Tibial artery (tissue), 4 donors: ENCODE measurements around the gene TJP3.

Experiments used
- DNase-seq, 2 donors: peaks; one replicate each; pipeline ENCODE4 v3.0.0-alpha.2; 2019
- H3K27ac ChIP-seq, 2 donors: fragments of 200-600 bp; sonication (generic) in 1 of 2; 1 replicate in 1 of 2; 2 replicates in 1 of 2; pipeline ENCODE4 v1.5.1; 2018 to 2019; ENCODE audit warnings: mild to moderate bottlenecking in 1 of 2
- H3K27me3 ChIP-seq, 2 donors: fragments of 200-600 bp; sonication (generic) in 1 of 2; one replicate each; pipeline versions ENCODE4 v1.5.1 to v1.6.0; 2016 to 2019
- H3K36me3 ChIP-seq, 3 donors: fragments of 200-600 bp; sonication (generic) in 2 of 3; one replicate each; pipeline ENCODE4 v1.5.1; 2016 to 2019; ENCODE audit warnings: mild to moderate bottlenecking in 2 of 3
- H3K4me1 ChIP-seq, 4 donors: fragments of 200-600 bp; sonication (generic) in 2 of 4; 1 replicate in 3 of 4; 2 replicates in 1 of 4; pipeline ENCODE4 v1.5.1; 2016 to 2019
- H3K4me3 ChIP-seq, 2 donors: fragments of 200-600 bp; sonication (generic) in 1 of 2; 1 replicate in 1 of 2; 2 replicates in 1 of 2; pipeline ENCODE4 v1.5.1; 2018 to 2019; ENCODE audit warnings: mild to moderate bottlenecking in 2 of 2
- H3K9me3 ChIP-seq, 3 donors: fragments of 200-600 bp; sonication (generic) in 1 of 3; one replicate each; pipeline ENCODE4 v1.5.1; 2016 to 2019
- CTCF ChIP-seq, 2 experiments: fragments of 200-600 bp in 1 of 2; fragments of 450-650 bp in 1 of 2; IDR thresholded peaks; one replicate each; pipeline ENCODE4 v1.5.1; 2017 to 2019; ENCODE audit warnings: antibody characterized with exemption in 2 of 2, mild to moderate bottlenecking in 1 of 2, moderate library complexity in 1 of 2
- intact Hi-C: fragments of 100-400 bp; cut with DNase I; formaldehyde crosslinking; loops from one replicate; pipeline ENCODE4 v1.15.0; 2023; ENCODE audit warnings: low total_unique reads

The TJP3 gene

GRCh38 chr19:3723883-3724282, 15.7 kb downstream of the TJP3 start:
- Histone ChIP-seq H3K36me3 (no peaks in the 10 kb centered on the region), H3K4me3 (no peak overlapping the region), H3K4me1 (peaks cover 0 to 25% (median 14%) of the 10 kb centered on the region in 4 donors), H3K27me3 (peaks cover 5 to 68% of the 10 kb centered on the region in 2 donors), H3K27ac (no peak overlapping the region), H3K9me3 (no peaks in the 10 kb centered on the region)
- TF ChIP-seq CTCF (IDR thresholded peaks at IDR 0.05): no peak
- DNase-seq: no peak
- intact Hi-C loops: no loop called here

- H3K4me3 ChIP-seq: no peak overlapping the region
- TF ChIP-seq CTCF (IDR thresholded peaks at IDR 0.05): no peak
- H3K27ac ChIP-seq: no peak overlapping the region
- intact Hi-C loops: no loop called here
- DNase-seq: no peak
- H3K27me3 ChIP-seq: peaks cover 5 to 56% of the 10 kb centered on the region in 2 donors
- H3K4me1 ChIP-seq: peaks cover 0 to 21% (median 12%) of the 10 kb centered on the region in 4 donors
- H3K36me3 ChIP-seq: no peaks in the 10 kb centered on the region
- H3K9me3 ChIP-seq: no peaks in the 10 kb centered on the region
Observed at GRCh38 chr19:3725121-3725520, 16.9 kb downstream of the TJP3 start.

GRCh38 chr19:3725640-3726310, 17.6 kb downstream of the TJP3 start:
- TF ChIP-seq CTCF (IDR thresholded peaks at IDR 0.05): no peak
- no peak for DNase-seq
- Histone ChIP-seq H3K4me3 (no peak overlapping the region), H3K27me3 (peaks cover 5 to 49% of the 10 kb centered on the region in 2 donors), H3K27ac (no peak overlapping the region), H3K9me3 (peaks cover 0 to 3% (median 0%) of the 10 kb centered on the region in 3 donors), H3K4me1 (peaks cover 0 to 21% (median 11%) of the 10 kb centered on the region in 4 donors), H3K36me3 (no peaks in the 10 kb centered on the region)
- intact Hi-C loops: no loop called here

- no peaks in the 10 kb centered on the region for H3K4me1 ChIP-seq
- peaks cover 0 to 7% (median 0%) of the 10 kb centered on the region in 3 donors for H3K36me3 ChIP-seq
- H3K27me3 ChIP-seq: peaks cover 0 to 12% of the 10 kb centered on the region in 2 donors
- intact Hi-C loops: no loop called here
- no peak overlapping the region for H3K4me3 ChIP-seq
- no peak for TF ChIP-seq CTCF (IDR thresholded peaks at IDR 0.05)
- DNase-seq: no peak
- H3K27ac ChIP-seq: no peak overlapping the region
- H3K9me3 ChIP-seq: peaks cover 0 to 4% (median 0%) of the 10 kb centered on the region in 3 donors
Observed at GRCh38 chr19:3730457-3730958, 22.3 kb downstream of the TJP3 start.

- Histone ChIP-seq H3K9me3 (peaks cover 0 to 4% (median 0%) of the 10 kb centered on the region in 3 donors), H3K27ac (no peak overlapping the region), H3K4me3 (no peak overlapping the region), H3K36me3 (peaks cover 0 to 17% (median 0%) of the 10 kb centered on the region in 3 donors), H3K4me1 (no peaks in the 10 kb centered on the region), H3K27me3 (peaks cover 0 to 13% of the 10 kb centered on the region in 2 donors)
- TF ChIP-seq CTCF (IDR thresholded peaks at IDR 0.05): no peak
- no peak for DNase-seq
- intact Hi-C loops: no loop called here
Observed at GRCh38 chr19:3732108-3732507, 23.9 kb downstream of the TJP3 start.
